Sciatic nerve (tissue), 2 donors: ENCODE results near the gene BCAS1. TPM values are rescaled to one million over a fixed set of nuclear protein-coding genes. Genes with fewer than 3 reads are reported as not detected.
A peak's percentile ranks its signal among the peaks of the same experiment; 100 is the strongest.
"Not testable (repeated sequence)": the region's sequence is repeated elsewhere in the genome, so short reads cannot be mapped to it uniquely, and the experiment has no call there.

ENCODE experiments used
- ATAC-seq: fragments of 200-7000 bp; cut with Tn5 transposase; one replicate; pipeline ENCODE4 v1.9.1; 2020; ENCODE audit warnings: mild to moderate bottlenecking, moderate library complexity
- DNase-seq: peaks from one replicate; pipeline ENCODE4 v3.0.0-alpha.2; 2020; ENCODE audit warnings: low spot score
- intact Hi-C: fragments of 100-400 bp; cut with DNase I; formaldehyde crosslinking; loops from one replicate; pipeline ENCODE4 v1.14.2; 2022
- total RNA-seq: library from RNA; stranded (reverse); fragmentation: NEBNext Ultra II Directional; extraction: Animal tissue kit (Norgen Biotek cat#: 25700); gene quantifications from one replicate; pipeline ENCODE4 v1.2.1, GENCODE V29; 2021
- donor health status: DM: no; HTN: no; CAD: no.
- donor health status: DM: no; HTN: no; CAD: no.

The BCAS1 gene
- total RNA-seq, 1 donor from 2014 or later = 117 TPM

DNA sequence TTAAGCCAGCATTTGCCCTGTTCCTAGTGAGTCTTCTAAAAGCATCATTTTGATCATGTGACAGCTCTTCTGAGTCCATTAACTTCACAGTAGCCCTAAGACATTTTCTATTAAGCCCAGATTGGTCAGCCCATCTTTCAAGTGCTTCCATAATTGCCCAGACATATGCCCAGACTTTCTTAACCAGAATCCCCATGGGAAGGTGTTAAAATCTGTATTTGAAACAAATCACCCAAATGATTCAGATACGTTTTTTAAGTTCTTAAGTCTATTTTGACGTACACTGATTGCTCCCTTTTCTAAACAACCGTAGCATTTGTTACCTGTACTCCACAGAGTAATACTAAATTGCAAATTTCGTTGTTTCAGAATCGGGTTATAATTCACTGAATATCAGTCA, 89.3 kb downstream of the BCAS1 start:
- no peak for ATAC-seq
- intact Hi-C loops = no loop called here
- DNase-seq = no peak

DNA sequence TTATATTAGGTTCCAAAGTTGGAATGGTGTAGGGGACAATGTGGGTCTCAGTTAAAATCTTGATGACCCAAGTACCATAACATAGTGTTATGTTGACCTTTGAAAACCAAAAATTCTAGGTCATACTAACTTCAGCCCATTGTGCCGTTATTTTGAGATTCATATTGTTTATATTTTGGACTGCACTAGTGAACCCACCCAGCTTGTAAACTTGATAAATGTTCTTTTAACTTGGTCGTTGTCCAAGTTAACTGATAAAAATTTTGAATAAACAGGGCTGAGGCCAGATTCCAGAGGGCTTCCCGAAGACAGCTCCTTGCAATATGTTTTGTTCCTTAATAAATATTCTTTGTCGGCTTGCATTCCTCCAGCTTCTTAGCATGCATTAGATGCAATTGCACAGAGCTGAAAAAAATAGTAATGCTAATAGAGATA, 90.3 kb downstream of the BCAS1 start:
- no peak for ATAC-seq
- intact Hi-C loops = no loop called here
- DNase-seq = no peak

- intact Hi-C loops = no loop called here
- ATAC-seq = no peak
- no peak for DNase-seq
Measured at GRCh38 chr20:53978497-53978896, 91.9 kb downstream of the BCAS1 start.

DNA sequence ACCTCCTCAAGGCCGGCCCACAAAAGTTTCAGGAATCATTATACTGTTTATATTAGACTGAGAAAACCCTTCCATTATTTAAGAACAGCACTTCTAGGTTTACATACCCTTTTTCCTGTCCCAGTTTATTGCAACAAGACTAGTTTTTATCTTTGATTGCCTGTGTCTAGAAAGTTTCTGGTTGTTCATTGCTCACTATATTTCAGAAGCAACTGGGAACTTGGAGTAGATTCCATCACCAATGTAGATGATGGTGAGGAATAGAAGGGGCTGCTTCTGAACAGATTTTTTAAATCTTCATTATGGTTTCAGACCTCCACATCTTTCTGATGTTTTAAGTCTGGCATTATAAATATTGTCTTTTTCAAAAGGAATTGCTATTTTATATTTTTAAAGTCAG, 93.0 kb downstream of the BCAS1 start:
- intact Hi-C loops = no loop called here
- ATAC-seq (no peak), DNase-seq (no peak)

GRCh38 chr20:53975761-53976160, 94.6 kb downstream of the BCAS1 start:
- intact Hi-C loops = no loop called here
- DNase-seq (no peak), ATAC-seq (no peak)

GRCh38 chr20:53974785-53975555, 95.4 kb downstream of the BCAS1 start:
- DNase-seq = no peak
- intact Hi-C loops = no loop called here
- ATAC-seq = no peak

DNA sequence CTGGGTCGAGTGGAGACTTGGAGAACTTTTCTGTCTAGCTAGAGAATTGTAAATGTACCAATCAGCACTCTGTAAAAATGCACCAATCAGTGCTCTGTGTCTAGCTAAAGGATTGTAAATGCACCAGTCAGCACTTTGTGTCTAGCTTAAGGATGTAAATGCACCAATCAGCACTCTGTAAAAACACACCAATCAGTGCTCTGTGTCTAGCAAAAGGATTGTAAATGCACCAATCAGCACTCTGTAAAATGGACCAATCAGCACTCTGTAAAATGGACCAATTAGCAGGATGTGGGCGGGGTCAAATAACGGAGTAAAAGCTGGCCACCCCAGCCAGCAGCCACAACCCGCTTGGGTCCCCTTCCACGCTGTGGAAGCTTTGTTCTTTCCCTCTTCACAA, 96.5 kb downstream of the BCAS1 start:
- ATAC-seq, DNase-seq, intact Hi-C loops: not testable (repeated sequence)

DNA sequence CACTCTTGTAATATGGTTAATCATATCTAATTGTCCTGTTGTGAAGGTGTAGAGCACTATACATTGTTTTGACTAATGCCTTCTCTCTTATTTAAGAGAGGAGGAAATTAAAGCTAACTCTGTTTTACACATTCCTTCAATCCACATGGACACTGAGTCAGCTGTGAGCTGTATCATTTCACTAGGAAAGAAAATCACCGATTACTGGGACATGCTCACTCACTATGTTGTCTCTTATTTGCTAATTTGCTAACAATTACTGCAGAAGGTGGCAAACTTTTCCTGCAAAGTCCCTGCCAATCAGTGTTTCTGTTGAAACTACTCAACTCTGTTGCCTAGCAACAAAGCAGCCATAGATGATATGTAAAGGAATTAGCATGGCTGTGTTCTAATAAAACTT, 98.2 kb downstream of the BCAS1 start:
- no peak for DNase-seq
- no peak for ATAC-seq
- intact Hi-C loops = no loop called here

DNA sequence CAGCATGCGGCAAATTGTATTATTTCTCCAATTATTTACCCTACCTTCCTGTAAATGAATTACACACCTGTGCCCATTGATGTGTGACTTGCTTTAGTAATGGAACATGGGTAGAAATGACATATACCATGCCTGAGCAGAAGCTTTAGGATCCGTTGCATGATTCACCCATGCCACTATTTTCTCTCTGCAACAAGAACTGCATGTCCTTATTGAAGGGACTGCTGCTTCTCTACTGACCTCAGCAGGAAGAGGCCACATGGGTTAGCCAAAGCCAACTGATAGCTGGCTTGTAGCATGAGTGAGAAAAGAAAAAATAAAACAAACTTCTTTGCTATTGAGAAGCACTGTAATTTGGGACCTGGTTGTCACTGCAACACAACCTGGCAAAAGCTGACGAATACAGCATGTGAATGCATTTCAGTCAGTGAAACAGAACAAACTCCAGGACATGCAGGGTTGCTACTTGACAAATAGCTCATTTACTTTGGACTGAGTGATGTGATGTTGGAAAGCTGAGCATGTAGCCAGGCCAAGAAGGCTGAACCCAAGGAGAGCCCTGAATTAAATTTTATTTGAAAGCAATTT, 99.2 kb downstream of the BCAS1 start:
- no peak for ATAC-seq
- no peak for DNase-seq
- intact Hi-C loops = no loop called here

DNA sequence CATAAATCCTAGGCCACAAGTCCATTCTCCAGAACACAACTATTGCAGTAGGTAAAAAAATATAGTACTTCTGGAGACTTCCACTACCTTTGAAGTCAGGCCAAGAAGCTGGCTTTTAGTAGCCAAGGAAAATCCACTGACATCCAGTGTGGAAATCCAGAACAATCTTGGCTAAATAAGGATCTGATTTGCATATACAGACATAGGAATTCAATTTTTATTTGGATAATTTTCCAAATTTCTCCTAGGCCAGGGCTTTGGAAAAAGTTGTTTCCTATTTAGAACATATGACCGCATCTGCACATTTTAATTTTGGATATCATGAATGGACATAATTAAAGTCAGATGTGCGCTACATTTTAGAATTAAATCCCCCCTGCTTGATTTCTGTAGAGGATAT, 100.2 kb downstream of the BCAS1 start:
- ATAC-seq (no peak), DNase-seq (no peak)
- intact Hi-C loops = no loop called here

DNA sequence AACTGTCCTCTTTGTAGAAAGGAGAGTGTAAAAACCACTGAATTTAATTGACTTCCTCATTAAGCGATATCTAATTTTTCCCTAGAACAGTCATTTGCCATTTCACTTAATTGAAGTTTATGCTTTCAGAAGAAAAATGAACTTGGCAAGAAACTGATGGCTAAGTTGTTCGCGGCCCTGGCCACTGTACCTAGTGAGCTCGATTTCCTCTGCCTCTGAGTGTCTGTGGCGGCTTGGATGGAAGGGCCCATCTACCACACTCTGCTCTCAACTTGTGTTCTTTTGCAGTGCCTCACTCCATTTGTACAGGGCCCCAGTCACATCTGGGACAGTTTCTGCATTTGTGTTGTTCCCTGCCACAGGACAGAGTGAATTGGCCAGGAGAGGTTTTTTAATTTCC, 102.9 kb downstream of the BCAS1 start:
- ATAC-seq (no peak), DNase-seq (no peak)
- intact Hi-C loops = loop anchor here (2.0 kb wide), 1 partner anchor 21 kb away; no protein-coding TSS in a partner anchor

DNA sequence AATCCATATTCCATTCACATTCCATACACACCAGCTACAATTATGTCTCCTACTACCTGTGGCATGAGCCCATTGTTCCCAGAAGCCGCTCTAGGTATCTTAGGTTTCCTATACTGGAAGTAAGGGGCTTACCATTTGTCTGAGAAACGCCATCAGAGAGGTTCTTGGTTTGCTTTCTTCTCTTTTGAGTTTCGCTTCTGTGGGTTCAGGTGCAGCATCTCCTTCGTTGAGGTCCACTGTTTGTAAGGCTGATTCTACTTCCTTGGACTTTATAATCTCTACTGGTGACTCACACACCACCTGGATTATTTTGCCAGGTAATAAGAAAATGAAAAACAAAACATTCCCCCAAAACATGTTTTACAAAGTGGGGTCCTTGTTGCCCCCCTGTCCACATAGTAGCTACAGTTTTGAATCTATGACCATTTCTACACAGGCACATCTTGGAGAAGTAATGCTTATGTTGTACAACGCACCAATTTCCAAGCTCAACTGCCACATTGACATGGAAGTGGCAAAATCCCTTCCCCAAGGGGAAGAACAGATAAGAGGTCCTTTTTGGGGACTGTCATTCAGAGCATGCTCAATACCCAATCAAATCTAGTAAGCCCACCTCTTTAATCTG, 103.5 kb downstream of the BCAS1 start:
- ATAC-seq (no peak), DNase-seq (no peak)
- intact Hi-C loops = loop anchor here (2.0 kb wide), 1 partner anchor 20 kb away; no protein-coding TSS in a partner anchor

DNA sequence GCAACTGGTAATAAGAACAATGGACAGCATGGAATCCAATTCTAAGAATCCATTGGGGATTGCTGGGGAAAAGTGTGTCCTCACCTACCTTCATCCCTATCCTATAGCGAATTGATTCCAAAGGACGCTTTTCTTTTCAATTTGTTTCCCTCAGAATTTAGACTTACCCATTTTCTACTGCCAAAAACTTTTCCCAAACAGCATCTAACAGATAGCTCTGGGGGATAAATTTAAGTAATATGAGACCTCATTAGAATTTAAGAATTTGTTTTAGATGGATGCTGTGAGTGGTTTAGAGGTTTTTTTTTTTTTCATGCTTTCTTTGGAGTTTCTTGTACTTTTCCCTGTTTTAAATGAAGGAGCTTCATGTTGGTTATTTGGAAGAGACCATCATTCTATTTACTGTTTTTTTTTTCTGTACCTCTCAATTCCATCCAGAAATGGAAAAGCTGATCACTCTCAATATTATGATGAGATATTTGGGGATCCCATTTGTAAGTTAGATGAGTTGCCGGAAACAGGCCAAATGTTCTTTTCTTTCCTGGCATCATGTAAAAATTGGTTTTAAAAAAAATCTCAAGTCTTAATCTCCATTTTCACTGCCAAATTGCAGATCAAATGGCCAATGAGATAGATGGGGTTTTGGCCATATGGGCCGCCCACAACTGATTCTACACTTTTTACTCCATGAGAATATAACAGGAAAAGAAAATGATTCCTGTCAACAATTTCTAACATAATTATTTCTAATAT, 105.7 kb downstream of the BCAS1 start:
- DNase-seq = no peak
- no peak for ATAC-seq
- intact Hi-C loops = no loop called here

GRCh38 chr20:53964067-53964466, 106.3 kb downstream of the BCAS1 start:
- intact Hi-C loops = no loop called here
- no peak for DNase-seq

DNA sequence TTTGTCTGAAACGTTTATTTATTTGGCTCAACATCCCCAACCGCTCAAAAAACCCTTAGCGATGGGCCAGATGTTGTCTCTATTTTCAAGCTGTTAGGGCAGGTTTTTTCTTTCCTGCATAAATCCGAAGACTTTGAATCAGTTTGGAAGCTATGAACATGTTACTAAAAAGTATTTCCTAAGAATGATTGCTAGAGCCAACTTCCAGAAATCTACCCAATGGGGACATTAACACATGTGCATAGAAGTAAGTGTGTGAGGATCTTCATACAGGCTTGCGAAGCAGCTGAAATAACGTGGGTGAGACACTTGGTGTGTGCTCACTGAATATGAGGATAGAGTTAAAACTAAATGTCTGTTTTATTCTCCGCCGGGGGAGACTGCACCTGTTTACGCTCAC, 106.8 kb downstream of the BCAS1 start:
- intact Hi-C loops = no loop called here
- ATAC-seq (peak; percentile 73), DNase-seq (no peak)

More at GRCh38 chr20:53964067-53964466, 106.3 kb downstream of the BCAS1 start:
- no peak for ATAC-seq

DNA sequence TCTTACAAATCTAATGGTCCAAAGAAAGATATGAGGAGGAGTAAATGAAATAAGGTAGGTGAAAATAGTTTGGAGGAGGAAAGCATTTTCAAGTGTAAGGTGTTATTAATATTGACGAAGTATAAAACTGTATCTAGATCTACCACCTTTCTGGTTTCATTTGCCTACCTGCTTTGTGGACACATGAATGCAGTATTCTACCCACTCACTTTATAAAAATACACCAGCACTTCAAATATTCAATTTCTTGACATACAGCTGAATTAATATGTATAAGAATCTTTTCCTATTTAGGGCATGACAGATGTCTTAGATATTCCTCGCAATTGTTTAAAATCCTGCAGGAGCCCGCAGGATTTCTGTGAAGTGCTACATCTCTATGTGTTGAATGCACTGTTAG, 108.0 kb downstream of the BCAS1 start:
- DNase-seq (no peak), ATAC-seq (no peak)
- intact Hi-C loops = no loop called here

GRCh38 chr20:53961527-53961926, 108.9 kb downstream of the BCAS1 start:
- no peak for DNase-seq
- intact Hi-C loops = no loop called here
- no peak for ATAC-seq

DNA sequence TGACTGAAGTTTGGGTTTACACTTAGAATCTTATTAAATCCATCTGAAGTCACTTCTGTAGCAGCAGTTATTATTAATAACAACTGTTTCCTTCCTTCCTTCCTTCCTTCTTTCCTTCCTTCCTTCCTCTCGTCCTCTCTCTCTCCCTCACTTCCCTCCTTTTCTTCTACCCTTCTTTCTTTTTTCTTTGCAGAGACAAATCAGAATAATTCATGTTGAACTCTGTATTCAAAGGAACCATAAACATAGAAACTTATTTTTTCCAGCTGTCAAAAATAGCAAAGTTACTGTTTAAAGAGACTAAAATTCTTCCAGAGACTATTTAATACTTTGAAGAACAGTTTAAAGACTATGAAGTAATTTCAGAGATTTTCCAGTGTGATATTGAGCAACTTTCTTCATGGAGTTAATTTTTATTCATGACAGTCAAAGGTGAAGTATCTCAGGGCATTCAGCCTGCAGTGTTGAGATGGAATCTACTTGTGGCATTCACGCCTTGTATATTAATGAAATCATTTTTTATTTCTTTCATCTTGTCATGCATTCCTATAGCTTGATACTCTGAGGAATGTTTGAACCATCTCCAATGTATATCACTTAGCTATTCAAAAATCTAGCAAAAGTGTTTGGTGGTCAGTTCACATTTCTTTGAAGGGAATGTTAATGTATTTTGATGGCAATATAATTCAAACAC, 109.7 kb downstream of the BCAS1 start:
- DNase-seq = no peak
- intact Hi-C loops = no loop called here
- peak; percentile 29 for ATAC-seq
